GM18505 (cell line): ENCODE measurements around the gene DOCK4.
"Not testable (repeated sequence)": the region's sequence is repeated elsewhere in the genome, so short reads cannot be mapped to it uniquely, and the experiment has no call there.

ENCODE experiments used
- ATAC-seq: cut with Tn5 transposase; IDR thresholded peaks from one replicate; pipeline ENCODE4 v1.9.1; 2021; ENCODE audit not compliant: unreplicated experiment
- POLR2A ChIP-seq: IDR thresholded peaks from 4 replicates; pipeline ENCODE4 v1.6.1; 2011; ENCODE audit warnings: borderline replicate concordance; ENCODE audit not compliant: insufficient read depth, insufficient read length; ENCODE audit errors: extremely low read depth

Gene DOCK4

DNA sequence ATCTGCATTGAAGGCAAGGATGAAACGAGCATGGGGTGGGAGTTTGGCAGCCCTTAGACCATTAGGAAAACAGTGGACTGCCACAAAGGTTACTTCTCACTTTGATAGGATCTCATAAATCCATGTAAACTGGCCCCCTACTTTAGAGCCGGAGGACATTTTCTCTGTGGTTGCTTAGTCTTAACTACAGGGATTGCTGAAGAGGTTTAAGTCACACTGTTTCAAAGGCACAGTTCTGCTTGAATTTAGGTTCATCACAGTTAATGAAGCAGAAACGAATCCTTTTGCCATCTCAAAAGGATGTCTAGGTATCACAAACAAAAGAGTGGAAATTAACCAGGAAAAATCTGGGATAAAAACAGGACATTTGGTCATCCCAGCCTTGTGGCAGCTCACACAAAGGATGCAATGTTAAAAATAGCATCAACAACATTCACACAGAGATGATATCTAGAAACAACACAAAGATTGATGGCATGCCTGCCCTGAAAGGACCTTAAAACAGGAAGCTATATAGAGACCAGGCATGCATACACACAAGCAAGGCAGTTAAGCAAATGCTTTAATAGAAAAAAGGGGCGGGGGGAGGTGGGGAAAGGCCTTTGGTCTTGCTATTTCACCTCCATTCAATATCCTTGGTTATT is 74.0 kb downstream of the DOCK4 start:
- no peak for ATAC-seq
- TF ChIP-seq POLR2A, result no peak

DNA sequence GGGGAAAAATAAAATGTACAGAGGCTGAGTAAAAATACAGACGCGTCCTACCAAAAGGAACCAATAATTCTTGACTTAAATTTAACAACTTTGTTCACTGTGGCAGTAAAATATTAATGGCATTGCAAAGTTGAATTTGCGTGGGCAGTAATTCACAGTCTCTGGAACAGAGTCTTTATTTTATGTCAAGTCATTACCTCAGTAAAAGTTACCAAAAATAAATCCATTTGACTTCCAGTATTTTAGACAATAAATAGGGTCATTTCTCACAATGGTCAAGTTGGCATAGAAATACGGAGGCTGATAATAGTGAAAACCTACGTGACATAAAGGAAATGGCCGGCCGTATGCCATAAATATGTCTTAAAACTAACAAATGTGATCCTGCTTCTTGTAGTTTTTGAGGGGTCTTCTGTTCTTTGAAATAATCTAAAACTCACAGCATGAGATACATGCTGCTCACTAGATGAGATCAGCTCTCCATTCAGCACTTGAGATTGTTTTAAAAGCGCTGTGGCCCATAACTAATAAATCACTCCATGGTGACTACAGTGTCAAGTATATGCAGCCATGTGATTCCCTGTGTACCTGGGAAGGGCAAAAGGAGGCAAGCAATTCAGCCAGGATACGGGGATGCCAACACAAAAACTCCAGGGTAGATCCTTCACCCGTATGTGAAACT is 75.3 kb downstream of the DOCK4 start:
- no peak for ATAC-seq
- no peak for TF ChIP-seq POLR2A

DNA sequence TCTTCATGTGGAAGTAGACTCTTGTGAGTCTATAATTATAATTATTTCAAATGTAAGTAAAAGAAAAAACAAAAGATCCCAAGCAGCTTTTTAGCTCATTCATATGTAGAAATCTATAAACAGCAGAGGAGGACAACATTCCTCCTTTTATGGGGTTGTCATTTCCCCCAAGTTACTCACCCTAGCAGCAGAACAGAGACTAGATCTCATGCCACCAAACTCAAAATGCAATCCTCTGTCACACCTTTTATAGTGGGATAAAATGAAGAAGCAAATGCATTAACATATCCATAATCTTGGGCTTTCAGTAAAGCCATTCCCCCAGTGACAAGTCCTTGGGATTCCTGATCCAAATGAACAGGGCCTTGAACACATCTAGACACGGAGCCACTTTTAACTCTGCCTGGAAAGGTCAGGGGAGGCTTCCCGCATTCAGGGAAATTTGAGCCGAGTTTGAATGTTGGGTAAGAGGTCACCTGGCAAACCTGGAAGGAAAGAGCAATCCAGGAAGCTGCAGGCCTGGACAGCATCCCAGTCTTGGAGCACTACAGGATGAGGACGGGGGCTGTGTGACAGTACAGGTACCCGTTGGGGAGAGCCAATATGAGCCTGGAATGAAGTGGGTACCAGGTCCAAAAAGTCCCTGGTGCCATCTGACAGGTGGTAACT is 76.4 kb downstream of the DOCK4 start:
- ATAC-seq, result no peak
- no peak for TF ChIP-seq POLR2A

DNA sequence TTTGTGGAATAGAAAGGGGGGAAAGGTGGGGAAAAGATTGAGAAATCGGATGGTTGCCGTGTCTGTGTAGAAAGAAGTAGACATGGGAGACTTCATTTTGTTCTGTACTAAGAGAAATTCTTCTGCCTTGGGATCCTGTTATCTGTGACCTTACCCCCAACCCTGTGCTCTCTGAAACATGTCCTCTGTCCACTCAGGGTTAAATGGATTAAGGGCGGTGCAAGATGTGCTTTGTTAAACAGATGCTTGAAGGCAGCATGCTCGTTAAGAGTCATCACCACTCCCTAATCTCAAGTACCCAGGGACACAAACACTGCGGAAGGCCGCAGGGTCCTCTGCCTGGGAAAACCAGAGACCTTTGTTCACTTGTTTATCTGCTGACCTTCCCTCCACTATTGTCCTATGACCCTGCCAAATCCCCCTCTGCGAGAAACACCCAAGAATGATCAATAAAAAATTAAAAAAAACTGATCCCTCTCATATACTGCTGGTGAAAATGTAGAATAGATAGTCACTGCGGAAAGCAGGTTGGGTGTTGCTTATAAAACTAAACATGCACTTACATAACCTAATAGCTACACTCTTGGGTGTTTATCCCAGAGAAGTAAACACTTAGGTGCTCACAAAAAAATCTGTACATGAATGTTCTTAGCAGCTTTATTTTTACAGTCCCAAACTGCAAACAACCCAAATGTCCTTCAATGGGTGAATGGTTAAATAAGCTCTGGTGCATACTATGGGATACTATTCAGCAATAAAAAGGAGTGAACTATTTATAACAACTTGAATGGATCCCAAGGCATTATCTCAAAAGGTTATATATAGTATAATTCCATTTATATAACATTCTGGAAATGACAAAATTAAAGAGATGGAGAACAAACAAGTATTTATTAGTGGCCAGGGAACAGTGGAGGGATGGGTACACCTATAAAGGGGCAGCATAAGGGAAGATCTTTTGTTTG is 77.5 kb downstream of the DOCK4 start:
- ATAC-seq, result not testable (repeated sequence)

DNA sequence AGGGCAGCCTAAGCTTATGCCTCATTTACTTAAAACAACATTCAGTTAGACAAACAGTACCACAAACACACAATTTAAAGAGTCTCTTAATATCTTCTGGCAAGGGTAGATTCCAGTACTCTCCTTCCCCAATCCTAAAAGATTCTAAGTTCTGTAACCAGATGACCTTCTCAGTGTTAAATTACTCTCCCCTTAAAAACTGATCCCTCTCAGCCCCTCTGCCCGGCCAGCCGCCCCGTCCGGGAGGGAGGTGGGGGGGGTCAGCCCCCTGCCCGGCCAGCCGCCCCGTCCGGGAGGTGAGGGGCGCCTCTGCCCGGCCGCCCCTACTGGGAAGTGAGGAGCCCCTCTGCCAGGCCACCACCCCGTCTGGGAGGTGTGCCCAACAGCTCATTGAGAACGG is 78.2 kb downstream of the DOCK4 start:
- not testable (repeated sequence) for ATAC-seq

DNA sequence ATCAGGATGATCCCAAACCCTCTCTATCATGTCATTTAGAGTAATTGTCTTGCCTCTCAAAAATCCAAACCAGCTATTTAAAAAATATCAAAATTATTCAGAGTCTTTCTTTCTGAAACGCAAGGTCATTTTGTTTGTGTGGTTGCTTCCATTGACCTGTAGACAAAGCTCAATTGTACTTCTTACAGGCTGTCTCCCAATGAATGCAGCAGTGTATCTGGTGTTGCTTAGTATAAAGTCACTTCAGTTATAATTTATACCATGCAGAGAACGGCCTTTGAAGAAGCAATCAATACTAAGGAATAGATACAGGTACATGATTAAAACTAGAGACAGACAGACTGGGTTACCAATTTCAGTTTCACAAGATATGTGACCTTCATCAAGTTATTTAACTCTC is 80.9 kb downstream of the DOCK4 start:
- ATAC-seq, result no peak
- TF ChIP-seq POLR2A, result no peak

DNA sequence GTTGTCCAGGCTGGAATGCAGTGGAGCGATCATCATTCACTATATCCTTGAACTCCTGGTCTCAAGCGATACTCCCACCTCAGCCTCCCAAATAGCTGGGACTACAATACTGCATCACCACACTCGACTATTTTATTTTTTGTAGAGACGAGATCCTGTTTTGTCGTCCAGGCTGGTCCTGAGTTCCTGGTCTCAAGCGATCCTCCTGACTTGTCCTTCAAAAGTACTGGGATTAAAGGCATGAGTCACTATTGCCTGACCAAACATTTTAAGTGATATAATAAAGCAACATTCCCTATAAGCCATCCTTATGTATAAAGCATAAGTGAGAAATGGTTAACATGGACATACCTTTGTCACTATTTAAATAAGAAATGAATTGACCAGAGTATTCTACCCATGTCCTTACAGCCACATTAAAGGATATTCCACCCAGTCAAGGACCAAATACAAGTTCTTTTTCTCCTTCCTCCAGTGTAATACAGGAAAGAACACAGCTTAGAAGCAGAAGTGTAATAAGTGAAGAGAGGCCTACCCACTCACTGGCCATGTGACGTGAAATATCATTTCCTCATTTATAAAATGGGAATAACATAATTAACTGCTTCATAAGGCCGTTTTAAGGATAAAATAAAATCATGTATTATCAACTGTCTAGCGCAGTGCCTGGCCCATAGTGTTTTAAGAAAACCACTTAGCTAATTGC is 82.0 kb downstream of the DOCK4 start:
- ATAC-seq, result no peak
- TF ChIP-seq POLR2A, result no peak

DNA sequence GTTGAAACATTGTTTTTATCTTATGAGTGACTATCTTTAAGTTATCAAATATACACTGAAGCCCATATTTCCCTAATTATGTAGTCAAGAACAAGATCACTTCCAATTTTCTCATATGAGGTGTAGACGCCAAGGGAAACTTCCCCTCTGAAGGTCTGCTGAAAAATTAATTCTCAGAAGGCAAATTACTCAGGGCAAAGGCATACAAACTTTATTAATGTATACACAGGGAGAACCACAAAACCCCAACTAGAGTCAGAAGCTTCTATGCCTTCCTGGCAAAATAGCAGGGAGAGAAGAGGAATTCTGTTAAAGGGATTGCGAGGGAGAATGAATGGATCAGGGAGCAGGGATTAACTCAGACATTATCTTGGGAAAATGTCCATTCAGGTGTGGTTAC is 83.4 kb downstream of the DOCK4 start:
- TF ChIP-seq POLR2A, result no peak
- no peak for ATAC-seq

DNA sequence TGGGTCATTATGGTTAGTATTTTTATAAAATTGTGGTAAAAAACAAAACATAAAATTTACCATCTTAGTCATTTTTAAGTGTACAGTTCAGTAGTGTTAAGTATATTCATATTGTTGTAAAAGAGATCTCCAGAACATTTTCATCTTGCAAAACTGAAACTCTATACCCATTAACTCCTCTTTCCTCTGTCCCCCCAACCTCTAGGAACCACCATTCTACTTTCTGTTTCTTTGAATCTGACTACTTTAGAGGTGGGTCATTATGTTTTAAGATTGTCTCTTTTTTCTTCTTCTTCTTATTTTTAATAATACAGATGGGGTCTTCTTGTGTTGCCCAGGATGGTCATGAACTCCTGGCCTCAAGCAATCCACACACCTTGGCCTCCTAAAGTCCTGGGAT is 84.1 kb downstream of the DOCK4 start:
- TF ChIP-seq POLR2A, result no peak
- no peak for ATAC-seq

DNA sequence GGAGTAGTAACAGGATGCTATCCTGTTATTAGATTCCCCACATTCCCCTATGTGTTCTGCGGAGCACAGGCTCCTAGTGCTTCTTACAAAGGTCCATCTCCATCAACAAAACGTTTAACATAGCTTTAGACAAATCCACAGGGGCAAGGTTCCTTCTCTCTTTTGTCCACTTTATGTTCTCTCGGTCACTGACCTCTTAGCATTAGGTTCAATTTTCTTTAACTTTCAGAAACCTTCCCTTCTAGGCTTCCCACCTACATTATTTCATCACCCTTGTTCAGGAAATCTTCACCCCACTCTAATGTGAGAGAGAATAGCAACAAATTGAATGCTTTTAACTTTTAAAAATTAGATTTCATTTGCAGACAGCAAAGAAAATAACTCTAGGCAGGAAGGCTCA is 84.9 kb downstream of the DOCK4 start:
- TF ChIP-seq POLR2A, result no peak

DNA sequence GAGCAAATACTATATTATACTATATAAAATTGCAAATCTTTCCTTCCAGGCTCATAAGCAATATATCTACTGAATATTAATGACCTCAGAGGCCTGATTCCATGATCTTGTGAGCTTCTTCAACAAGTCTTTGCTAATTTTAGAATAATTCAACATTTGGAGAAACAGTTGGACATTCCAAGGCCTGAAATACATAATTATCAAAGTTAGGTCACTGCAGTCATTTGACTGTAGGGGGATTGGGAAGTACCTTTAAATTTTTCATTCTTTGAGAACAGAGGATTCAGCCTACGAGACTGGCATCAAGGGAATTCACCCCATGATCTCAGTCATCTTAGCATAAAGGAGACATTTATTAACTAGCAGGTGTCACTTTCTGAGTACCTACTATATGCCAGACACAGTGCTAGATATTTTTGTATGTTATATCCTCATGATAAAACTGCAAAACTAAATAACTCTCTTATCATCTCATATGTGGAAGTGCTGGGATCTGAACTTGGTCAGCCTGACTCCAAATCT is 85.4 kb downstream of the DOCK4 start:
- TF ChIP-seq POLR2A, result no peak
- ATAC-seq, result no peak

More for the DNA sequence above, 84.9 kb downstream of the DOCK4 start:
- no peak for ATAC-seq
